CD4-positive, CD25-positive, alpha-beta regulatory T cell (primary cell): ENCODE data around the gene UGGT2. TPM values are rescaled to one million over a fixed set of nuclear protein-coding genes. Genes with fewer than 3 reads are reported as not detected.
"Not testable (repeated sequence)": the region's sequence is repeated elsewhere in the genome, so short reads cannot be mapped to it uniquely, and the experiment has no call there.

Experiments
- ATAC-seq, 2 donors: fragments of 150-1000 bp; cut with Tn5 transposase; one replicate each; pipeline ENCODE4 v1.10.0; 2021; ENCODE audit warnings: low read depth in 2 of 2, moderate number of reproducible peaks in 2 of 2, moderate library complexity in 1 of 2
- DNase-seq, 3 donors: peaks; one replicate each; pipeline versions ENCODE4 v3.0.0 to v3.0.0-alpha.2; 2012 to 2022; ENCODE audit warnings: mixed read lengths in 1 of 3
- H3K27ac ChIP-seq: one replicate; pipeline ENCODE4 v1.7.0; 2013; ENCODE audit warnings: mild to moderate bottlenecking, low read length; ENCODE audit not compliant: insufficient read depth, poor library complexity, severe bottlenecking
- H3K27me3 ChIP-seq: one replicate; pipeline ENCODE4 v1.7.0; 2013; ENCODE audit warnings: low read length; ENCODE audit not compliant: control insufficient read depth, insufficient read depth
- H3K36me3 ChIP-seq: one replicate; pipeline ENCODE4 v1.7.0; 2013; ENCODE audit warnings: mild to moderate bottlenecking, low read length, moderate library complexity; ENCODE audit not compliant: control insufficient read depth, insufficient read depth
- H3K4me1 ChIP-seq: 2 replicates; pipeline ENCODE4 v1.7.0; 2013; ENCODE audit warnings: mild to moderate bottlenecking, low read length; ENCODE audit not compliant: insufficient read depth, control insufficient read depth, poor library complexity, severe bottlenecking
- H3K4me3 ChIP-seq: one replicate; pipeline ENCODE4 v1.7.0; 2013; ENCODE audit warnings: low read depth, mild to moderate bottlenecking, low read length, moderate library complexity
- H3K9me3 ChIP-seq, 2 experiments: 1 replicate in 1 of 2; 2 replicates in 1 of 2; pipeline ENCODE4 v1.7.0; 2013; ENCODE audit warnings: low read length in 2 of 2, mild to moderate bottlenecking in 1 of 2, moderate library complexity in 1 of 2; ENCODE audit not compliant: control insufficient read depth in 2 of 2
- H3K27ac Mint-ChIP-seq, 3 donors: one replicate each; pipeline ENCODE4 v1.8.0; 2020 to 2022; ENCODE audit warnings: mild to moderate bottlenecking in 3 of 3, mixed read lengths in 3 of 3, moderate library complexity in 2 of 3
- H3K27me3 Mint-ChIP-seq: one replicate; pipeline ENCODE4 v1.8.0; 2022; ENCODE audit warnings: mild to moderate bottlenecking, mixed read lengths
- H3K36me3 Mint-ChIP-seq: one replicate; pipeline ENCODE4 v1.8.0; 2020; ENCODE audit warnings: mixed read lengths
- H3K4me1 Mint-ChIP-seq, 4 donors: one replicate each; pipeline ENCODE4 v1.8.0; 2020 to 2022; ENCODE audit warnings: mixed read lengths in 4 of 4, mild to moderate bottlenecking in 1 of 4
- H3K4me3 Mint-ChIP-seq, 4 donors: one replicate each; pipeline ENCODE4 v1.8.0; 2020 to 2022; ENCODE audit warnings: mild to moderate bottlenecking in 4 of 4, mixed read lengths in 4 of 4, moderate library complexity in 3 of 4
- H3K9me3 Mint-ChIP-seq, 7 donors: one replicate each; pipeline ENCODE4 v1.8.0; 2020 to 2022; ENCODE audit warnings: mixed read lengths in 7 of 7, mild to moderate bottlenecking in 3 of 7, moderate library complexity in 2 of 7
- polyA plus RNA-seq, 4 donors: library from polyadenylated mRNA; unstranded; fragments of 300-500 nt; fragmentation: Illumina TruSeq; gene quantifications; one replicate each; pipeline ENCODE4 v1.2.3, GENCODE V29; 2021
- total RNA-seq: library from RNA; stranded (reverse); gene quantifications from one replicate; pipeline ENCODE4 v1.2.3, GENCODE V29; 2022

The UGGT2 gene
- total and polyA plus RNA-seq, 5 donors from 2014 or later: 0.08 to 0.47 TPM; not detected in 3

GRCh38 chr13:95787356-95788099 is 265.7 kb downstream of the UGGT2 start:
- no peak overlapping the region for H3K4me3 ChIP-seq
- Mint-ChIP-seq H3K27ac (no peak overlapping the region), H3K4me3 (no peak overlapping the region), H3K4me1 (peaks cover 2 to 9% (median 3%) of the 10 kb centered on the region in 4 donors), H3K9me3 (peaks cover 0 to 7% (median 3%) of the 10 kb centered on the region in 7 donors), H3K27me3 (no peaks in the 10 kb centered on the region), H3K36me3 (peaks cover 67% of the 10 kb centered on the region)
- ATAC-seq (no peak), DNase-seq (no peak)
- no peaks in the 10 kb centered on the region for H3K4me1 ChIP-seq
- H3K9me3 ChIP-seq: no peaks in the 10 kb centered on the region
- H3K27me3 ChIP-seq: no peaks in the 10 kb centered on the region
- H3K36me3 ChIP-seq: peaks cover 60% of the 10 kb centered on the region
- H3K27ac ChIP-seq: no peak overlapping the region

GRCh38 chr13:95784900-95785290 is 268.3 kb downstream of the UGGT2 start:
- no peak overlapping the region for H3K4me3 Mint-ChIP-seq
- no peak overlapping the region for H3K27ac ChIP-seq
- no peaks in the 10 kb centered on the region for H3K27me3 Mint-ChIP-seq
- DNase-seq (no peak), ATAC-seq (no peak)
- H3K9me3 ChIP-seq: no peaks in the 10 kb centered on the region
- H3K36me3 Mint-ChIP-seq: peaks cover 54% of the 10 kb centered on the region
- no peak overlapping the region for H3K4me3 ChIP-seq
- H3K27ac Mint-ChIP-seq: no peak overlapping the region
- peaks cover 2 to 7% (median 4%) of the 10 kb centered on the region in 4 donors for H3K4me1 Mint-ChIP-seq
- peaks cover 0 to 7% (median 3%) of the 10 kb centered on the region in 7 donors for H3K9me3 Mint-ChIP-seq
- H3K36me3 ChIP-seq: peaks cover 50% of the 10 kb centered on the region
- H3K4me1 ChIP-seq: no peaks in the 10 kb centered on the region
- no peaks in the 10 kb centered on the region for H3K27me3 ChIP-seq

- Histone ChIP-seq H3K4me3 (no peak overlapping the region), H3K4me1 (no peaks in the 10 kb centered on the region), H3K27ac (no peak overlapping the region), H3K36me3 (peaks cover 51% of the 10 kb centered on the region), H3K9me3 (no peaks in the 10 kb centered on the region), H3K27me3 (no peaks in the 10 kb centered on the region)
- no peak for ATAC-seq
- H3K36me3 Mint-ChIP-seq: peaks cover 50% of the 10 kb centered on the region
- peaks cover 0 to 7% (median 2%) of the 10 kb centered on the region in 7 donors for H3K9me3 Mint-ChIP-seq
- H3K27ac Mint-ChIP-seq: no peak overlapping the region
- no peaks in the 10 kb centered on the region for H3K27me3 Mint-ChIP-seq
- no peak overlapping the region for H3K4me3 Mint-ChIP-seq
- DNase-seq: no peak
- peaks cover 2 to 7% (median 4%) of the 10 kb centered on the region in 4 donors for H3K4me1 Mint-ChIP-seq
Observed at GRCh38 chr13:95784161-95784899, 268.9 kb downstream of the UGGT2 start.

- Histone ChIP-seq H3K4me3 (no peak overlapping the region), H3K27ac (no peak overlapping the region), H3K4me1 (no peaks in the 10 kb centered on the region), H3K36me3 (peaks cover 45% of the 10 kb centered on the region), H3K9me3 (no peaks in the 10 kb centered on the region), H3K27me3 (no peaks in the 10 kb centered on the region)
- no peak for ATAC-seq
- no peak for DNase-seq
- Mint-ChIP-seq H3K27me3 (no peaks in the 10 kb centered on the region), H3K4me3 (no peak overlapping the region), H3K9me3 (peaks cover 0 to 3% (median 0%) of the 10 kb centered on the region in 7 donors), H3K4me1 (peaks cover 2 to 7% (median 4%) of the 10 kb centered on the region in 4 donors), H3K36me3 (peaks cover 45% of the 10 kb centered on the region), H3K27ac (no peak overlapping the region)
Observed at GRCh38 chr13:95783747-95784146, 269.5 kb downstream of the UGGT2 start.

- not testable (repeated sequence) for H3K4me1 ChIP-seq, H3K27me3 ChIP-seq, H3K4me3 ChIP-seq, ATAC-seq, H3K27me3 Mint-ChIP-seq, DNase-seq, H3K9me3 Mint-ChIP-seq, H3K27ac Mint-ChIP-seq, H3K4me1 Mint-ChIP-seq, H3K27ac ChIP-seq, H3K4me3 Mint-ChIP-seq, H3K9me3 ChIP-seq
- peaks cover 38% of the 10 kb centered on the region for H3K36me3 ChIP-seq
- H3K36me3 Mint-ChIP-seq: peaks cover 35% of the 10 kb centered on the region
Observed at GRCh38 chr13:95781940-95782339, 271.3 kb downstream of the UGGT2 start.

GRCh38 chr13:95781016-95781415 is 272.2 kb downstream of the UGGT2 start:
- H3K4me3 Mint-ChIP-seq: no peak overlapping the region
- peaks cover 2 to 7% (median 4%) of the 10 kb centered on the region in 4 donors for H3K4me1 Mint-ChIP-seq
- no peak overlapping the region for H3K27ac ChIP-seq
- H3K9me3 ChIP-seq: no peaks in the 10 kb centered on the region
- DNase-seq (no peak), ATAC-seq (no peak)
- no peaks in the 10 kb centered on the region for H3K9me3 Mint-ChIP-seq
- no peak overlapping the region for H3K27ac Mint-ChIP-seq
- no peaks in the 10 kb centered on the region for H3K4me1 ChIP-seq
- peaks cover 30% of the 10 kb centered on the region for H3K36me3 Mint-ChIP-seq
- H3K27me3 ChIP-seq: no peaks in the 10 kb centered on the region
- H3K36me3 ChIP-seq: peaks cover 30% of the 10 kb centered on the region
- no peaks in the 10 kb centered on the region for H3K27me3 Mint-ChIP-seq
- no peak overlapping the region for H3K4me3 ChIP-seq

GRCh38 chr13:95779522-95779921 is 273.7 kb downstream of the UGGT2 start:
- no peaks in the 10 kb centered on the region for H3K27me3 ChIP-seq
- H3K27ac ChIP-seq: no peak overlapping the region
- H3K9me3 ChIP-seq: no peaks in the 10 kb centered on the region
- DNase-seq (no peak), ATAC-seq (no peak)
- Mint-ChIP-seq H3K9me3 (no peaks in the 10 kb centered on the region), H3K27me3 (no peaks in the 10 kb centered on the region), H3K4me3 (no peak overlapping the region), H3K36me3 (peaks cover 32% of the 10 kb centered on the region), H3K4me1 (peaks cover 2 to 13% (median 6%) of the 10 kb centered on the region in 4 donors), H3K27ac (no peak overlapping the region)
- no peaks in the 10 kb centered on the region for H3K4me1 ChIP-seq
- H3K36me3 ChIP-seq: peaks cover 28% of the 10 kb centered on the region
- H3K4me3 ChIP-seq: no peak overlapping the region
